GM19238 (cell line): ENCODE data around the gene ZNF530.

ENCODE experiments used
- DNase-seq: peaks from one replicate; pipeline ENCODE4 v3.0.0; 2011; ENCODE audit warnings: low spot score; ENCODE audit not compliant: insufficient read length

ZNF530 gene

GRCh38 chr19:57599761-57600383, at the start of gene ZNF530:
Gene ZNF530 (plus strand): TSS chr19:57599885. CDS start chr19:57604346, 4,461 bp downstream.
- peak; percentile 83 for DNase-seq

- DNase-seq, result no peak
These were observed 47.3 kb upstream of the ZNF530 start for GRCh38 chr19:57552432-57552831.

- no peak for DNase-seq
These were observed 42.0 kb upstream of the ZNF530 start for GRCh38 chr19:57557659-57558058.

- no peak for DNase-seq
These were observed 41.2 kb upstream of the ZNF530 start for GRCh38 chr19:57558525-57558924.

GRCh38 chr19:57559008-57559403, 40.7 kb upstream of the ZNF530 start:
- DNase-seq, result peak; percentile 25

- DNase-seq, result peak; percentile 85
These were observed 40.2 kb upstream of the ZNF530 start, which contains the start of gene ZNF550 for GRCh38 chr19:57559404-57560025. Gene ZNF550 (minus strand): TSS chr19:57559863. CDS start chr19:57559682, 181 bp downstream.

GRCh38 chr19:57560049-57560491, 39.6 kb upstream of the ZNF530 start:
- DNase-seq, result no peak

- no peak for DNase-seq
These were observed 36.1 kb upstream of the ZNF530 start for GRCh38 chr19:57563547-57563946.

- no peak for DNase-seq
These were observed 33.1 kb upstream of the ZNF530 start for GRCh38 chr19:57566396-57567265.

- DNase-seq, result no peak
These were observed 29.0 kb upstream of the ZNF530 start for GRCh38 chr19:57570707-57571106.

- no peak for DNase-seq
These were observed 27.2 kb upstream of the ZNF530 start for GRCh38 chr19:57572415-57572947.

GRCh38 chr19:57576661-57577060, 23.0 kb upstream of the ZNF530 start:
- no peak for DNase-seq

- peak; percentile 90 for DNase-seq
These were observed 21.0 kb upstream of the ZNF530 start, which contains the start of gene ZNF416 for GRCh38 chr19:57578487-57579205. Gene ZNF416 (minus strand): TSS chr19:57578911. CDS start chr19:57578704, 207 bp downstream.

GRCh38 chr19:57583104-57583520, 16.6 kb upstream of the ZNF530 start:
- no peak for DNase-seq

- DNase-seq, result peak; percentile 96
These were observed 15.9 kb upstream of the ZNF530 start, which contains the start of gene ZIK1 for GRCh38 chr19:57583521-57584416. Gene ZIK1 (plus strand): TSS chr19:57584145. CDS start chr19:57584357, 212 bp downstream.

GRCh38 chr19:57587529-57587928, 12.2 kb upstream of the ZNF530 start:
- no peak for DNase-seq

GRCh38 chr19:57599377-57599760, 316 bp upstream of the ZNF530 start:
- DNase-seq, result no peak

- no peak for DNase-seq
These were observed 7.2 kb downstream of the ZNF530 start for GRCh38 chr19:57606931-57607330.

- DNase-seq, result no peak
These were observed 11.4 kb downstream of the ZNF530 start for GRCh38 chr19:57611113-57611512.
